Fibroblast of skin of right quadriceps (primary cell): Measurements from ENCODE around the gene MAGEA9B.
"Not testable (repeated sequence)": the region's sequence is repeated elsewhere in the genome, so short reads cannot be mapped to it uniquely, and the experiment has no call there.

Source experiments
- DNase-seq: peaks from one replicate; pipeline ENCODE4 v3.0.0-alpha.2; 2013

MAGEA9B gene

GRCh38 chrX:149569770-149570169 is 17.5 kb downstream of the MAGEA9B start:
- no peak for DNase-seq

GRCh38 chrX:149568701-149569296 is 18.5 kb downstream of the MAGEA9B start:
- no peak for DNase-seq

- DNase-seq: no peak
Observed at GRCh38 chrX:149567621-149568417, 19.4 kb downstream of the MAGEA9B start.

- DNase-seq: no peak
Observed at GRCh38 chrX:149563359-149563758, 23.9 kb downstream of the MAGEA9B start.

- not testable (repeated sequence) for DNase-seq
Observed at GRCh38 chrX:149555251-149555650, 32.0 kb downstream of the MAGEA9B start.

- not testable (repeated sequence) for DNase-seq
Observed at GRCh38 chrX:149551939-149552248, 35.4 kb downstream of the MAGEA9B start.

GRCh38 chrX:149551245-149551938 is 35.9 kb downstream of the MAGEA9B start:
- not testable (repeated sequence) for DNase-seq

GRCh38 chrX:149550454-149550853 is 36.8 kb downstream of the MAGEA9B start:
- DNase-seq: not testable (repeated sequence)

GRCh38 chrX:149549701-149550100 is 37.6 kb downstream of the MAGEA9B start, which contains the start of gene HSFX3:
HSFX3 (minus strand) TSS chrX:149549924; CDS start chrX:149549852, 72 bp downstream.
- not testable (repeated sequence) for DNase-seq

- not testable (repeated sequence) for DNase-seq
Observed at GRCh38 chrX:149547782-149548181, 39.5 kb downstream of the MAGEA9B start.

GRCh38 chrX:149546962-149547361 is 40.3 kb downstream of the MAGEA9B start:
- DNase-seq: not testable (repeated sequence)

- DNase-seq: peak; percentile 8
Observed at GRCh38 chrX:149545545-149546543, 41.4 kb downstream of the MAGEA9B start.

GRCh38 chrX:149541521-149542047 is 45.7 kb downstream of the MAGEA9B start:
- no peak for DNase-seq

- peak; percentile 93 for DNase-seq
Observed at GRCh38 chrX:149540621-149541520, 46.4 kb downstream of the MAGEA9B start, which contains the start of gene EOLA1. EOLA1 (plus strand) TSS chrX:149541012; CDS start chrX:149545631, 4,619 bp downstream.

GRCh38 chrX:149540131-149540620 is 47.1 kb downstream of the MAGEA9B start:
- DNase-seq: peak; percentile 88

- peak; percentile 92 for DNase-seq
Observed at GRCh38 chrX:149539283-149540130, 47.8 kb downstream of the MAGEA9B start.

GRCh38 chrX:149537474-149537873 is 49.8 kb downstream of the MAGEA9B start:
- not testable (repeated sequence) for DNase-seq

GRCh38 chrX:149534926-149535602 is 52.2 kb downstream of the MAGEA9B start:
- DNase-seq: not testable (repeated sequence)

- DNase-seq: not testable (repeated sequence)
Observed at GRCh38 chrX:149533999-149534398, 53.3 kb downstream of the MAGEA9B start.
